Measurements from ENCODE around the gene ADAM11. TPM values are rescaled to one million over a fixed set of nuclear protein-coding genes. Genes with fewer than 3 reads are reported as not detected.

ADAM11 gene
- total and polyA plus RNA-seq, 9 of the 15 experiments (the other 6 are each of a cell fraction or from before 2014, with no cell fraction given) = 0.01 to 0.31 (median 0.14) TPM; not detected in 2

DNA sequence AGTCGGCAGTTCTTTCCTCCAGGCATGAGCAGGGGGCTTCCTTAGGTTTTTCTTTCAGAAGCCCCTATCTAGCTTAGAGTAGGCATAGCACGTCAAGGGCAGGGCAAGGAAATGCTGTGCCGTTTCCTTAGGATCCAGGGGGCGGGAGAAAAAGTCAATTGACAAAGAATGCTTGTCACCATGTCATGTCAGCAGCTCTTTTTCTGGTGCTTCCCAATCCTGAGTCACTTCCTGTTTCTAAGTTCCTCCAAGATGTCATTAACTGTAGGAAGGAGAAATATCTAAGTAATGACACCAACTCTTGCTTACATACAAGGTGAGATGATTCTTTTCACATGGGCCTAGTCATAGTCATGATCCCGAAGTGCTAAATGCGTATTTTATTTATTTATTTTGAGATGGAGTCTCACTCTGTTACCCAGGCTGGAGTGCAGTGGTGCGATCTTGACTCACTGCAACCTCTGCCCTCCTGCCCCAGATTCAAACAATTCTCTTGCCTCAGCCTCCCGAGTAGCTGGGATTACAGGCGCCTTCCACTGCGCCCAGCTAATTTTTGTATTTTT, 36.1 kb downstream of the ADAM11 start (continued):
- TF ChIP-seq, protein P1, sequence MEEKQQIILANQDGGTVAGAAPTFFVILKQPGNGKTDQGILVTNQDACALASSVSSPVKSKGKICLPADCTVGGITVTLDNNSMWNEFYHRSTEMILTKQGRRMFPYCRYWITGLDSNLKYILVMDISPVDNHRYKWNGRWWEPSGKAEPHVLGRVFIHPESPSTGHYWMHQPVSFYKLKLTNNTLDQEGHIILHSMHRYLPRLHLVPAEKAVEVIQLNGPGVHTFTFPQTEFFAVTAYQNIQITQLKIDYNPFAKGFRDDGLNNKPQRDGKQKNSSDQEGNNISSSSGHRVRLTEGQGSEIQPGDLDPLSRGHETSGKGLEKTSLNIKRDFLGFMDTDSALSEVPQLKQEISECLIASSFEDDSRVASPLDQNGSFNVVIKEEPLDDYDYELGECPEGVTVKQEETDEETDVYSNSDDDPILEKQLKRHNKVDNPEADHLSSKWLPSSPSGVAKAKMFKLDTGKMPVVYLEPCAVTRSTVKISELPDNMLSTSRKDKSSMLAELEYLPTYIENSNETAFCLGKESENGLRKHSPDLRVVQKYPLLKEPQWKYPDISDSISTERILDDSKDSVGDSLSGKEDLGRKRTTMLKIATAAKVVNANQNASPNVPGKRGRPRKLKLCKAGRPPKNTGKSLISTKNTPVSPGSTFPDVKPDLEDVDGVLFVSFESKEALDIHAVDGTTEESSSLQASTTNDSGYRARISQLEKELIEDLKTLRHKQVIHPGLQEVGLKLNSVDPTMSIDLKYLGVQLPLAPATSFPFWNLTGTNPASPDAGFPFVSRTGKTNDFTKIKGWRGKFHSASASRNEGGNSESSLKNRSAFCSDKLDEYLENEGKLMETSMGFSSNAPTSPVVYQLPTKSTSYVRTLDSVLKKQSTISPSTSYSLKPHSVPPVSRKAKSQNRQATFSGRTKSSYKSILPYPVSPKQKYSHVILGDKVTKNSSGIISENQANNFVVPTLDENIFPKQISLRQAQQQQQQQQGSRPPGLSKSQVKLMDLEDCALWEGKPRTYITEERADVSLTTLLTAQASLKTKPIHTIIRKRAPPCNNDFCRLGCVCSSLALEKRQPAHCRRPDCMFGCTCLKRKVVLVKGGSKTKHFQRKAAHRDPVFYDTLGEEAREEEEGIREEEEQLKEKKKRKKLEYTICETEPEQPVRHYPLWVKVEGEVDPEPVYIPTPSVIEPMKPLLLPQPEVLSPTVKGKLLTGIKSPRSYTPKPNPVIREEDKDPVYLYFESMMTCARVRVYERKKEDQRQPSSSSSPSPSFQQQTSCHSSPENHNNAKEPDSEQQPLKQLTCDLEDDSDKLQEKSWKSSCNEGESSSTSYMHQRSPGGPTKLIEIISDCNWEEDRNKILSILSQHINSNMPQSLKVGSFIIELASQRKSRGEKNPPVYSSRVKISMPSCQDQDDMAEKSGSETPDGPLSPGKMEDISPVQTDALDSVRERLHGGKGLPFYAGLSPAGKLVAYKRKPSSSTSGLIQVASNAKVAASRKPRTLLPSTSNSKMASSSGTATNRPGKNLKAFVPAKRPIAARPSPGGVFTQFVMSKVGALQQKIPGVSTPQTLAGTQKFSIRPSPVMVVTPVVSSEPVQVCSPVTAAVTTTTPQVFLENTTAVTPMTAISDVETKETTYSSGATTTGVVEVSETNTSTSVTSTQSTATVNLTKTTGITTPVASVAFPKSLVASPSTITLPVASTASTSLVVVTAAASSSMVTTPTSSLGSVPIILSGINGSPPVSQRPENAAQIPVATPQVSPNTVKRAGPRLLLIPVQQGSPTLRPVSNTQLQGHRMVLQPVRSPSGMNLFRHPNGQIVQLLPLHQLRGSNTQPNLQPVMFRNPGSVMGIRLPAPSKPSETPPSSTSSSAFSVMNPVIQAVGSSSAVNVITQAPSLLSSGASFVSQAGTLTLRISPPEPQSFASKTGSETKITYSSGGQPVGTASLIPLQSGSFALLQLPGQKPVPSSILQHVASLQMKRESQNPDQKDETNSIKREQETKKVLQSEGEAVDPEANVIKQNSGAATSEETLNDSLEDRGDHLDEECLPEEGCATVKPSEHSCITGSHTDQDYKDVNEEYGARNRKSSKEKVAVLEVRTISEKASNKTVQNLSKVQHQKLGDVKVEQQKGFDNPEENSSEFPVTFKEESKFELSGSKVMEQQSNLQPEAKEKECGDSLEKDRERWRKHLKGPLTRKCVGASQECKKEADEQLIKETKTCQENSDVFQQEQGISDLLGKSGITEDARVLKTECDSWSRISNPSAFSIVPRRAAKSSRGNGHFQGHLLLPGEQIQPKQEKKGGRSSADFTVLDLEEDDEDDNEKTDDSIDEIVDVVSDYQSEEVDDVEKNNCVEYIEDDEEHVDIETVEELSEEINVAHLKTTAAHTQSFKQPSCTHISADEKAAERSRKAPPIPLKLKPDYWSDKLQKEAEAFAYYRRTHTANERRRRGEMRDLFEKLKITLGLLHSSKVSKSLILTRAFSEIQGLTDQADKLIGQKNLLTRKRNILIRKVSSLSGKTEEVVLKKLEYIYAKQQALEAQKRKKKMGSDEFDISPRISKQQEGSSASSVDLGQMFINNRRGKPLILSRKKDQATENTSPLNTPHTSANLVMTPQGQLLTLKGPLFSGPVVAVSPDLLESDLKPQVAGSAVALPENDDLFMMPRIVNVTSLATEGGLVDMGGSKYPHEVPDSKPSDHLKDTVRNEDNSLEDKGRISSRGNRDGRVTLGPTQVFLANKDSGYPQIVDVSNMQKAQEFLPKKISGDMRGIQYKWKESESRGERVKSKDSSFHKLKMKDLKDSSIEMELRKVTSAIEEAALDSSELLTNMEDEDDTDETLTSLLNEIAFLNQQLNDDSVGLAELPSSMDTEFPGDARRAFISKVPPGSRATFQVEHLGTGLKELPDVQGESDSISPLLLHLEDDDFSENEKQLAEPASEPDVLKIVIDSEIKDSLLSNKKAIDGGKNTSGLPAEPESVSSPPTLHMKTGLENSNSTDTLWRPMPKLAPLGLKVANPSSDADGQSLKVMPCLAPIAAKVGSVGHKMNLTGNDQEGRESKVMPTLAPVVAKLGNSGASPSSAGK (IDR thresholded peaks at IDR 0.05) = no peak
- TF ChIP-seq U2AF2 (optimal IDR thresholded peaks at IDR 0.05; ENCODE audit: low read depth, low read length) (no peak), ZNF77 (CRISPR knock-in tag; IDR thresholded peaks at IDR 0.05) (no peak), TBP (optimal IDR thresholded peaks at IDR 0.05; ENCODE audit: low read depth, low read length) (no peak), SMC3 (conservative IDR thresholded peaks at IDR 0.05; ENCODE audit: insufficient read depth, low read depth, low read length) (no peak), CXXC5 (CRISPR knock-in tag; IDR thresholded peaks at IDR 0.05) (no peak), NUFIP1 (IDR thresholded peaks at IDR 0.05; ENCODE audit: partially characterized antibody) (no peak), DACH1 (IDR thresholded peaks at IDR 0.05; ENCODE audit: partially characterized antibody) (no peak)
- TF ChIP-seq, protein P2, sequence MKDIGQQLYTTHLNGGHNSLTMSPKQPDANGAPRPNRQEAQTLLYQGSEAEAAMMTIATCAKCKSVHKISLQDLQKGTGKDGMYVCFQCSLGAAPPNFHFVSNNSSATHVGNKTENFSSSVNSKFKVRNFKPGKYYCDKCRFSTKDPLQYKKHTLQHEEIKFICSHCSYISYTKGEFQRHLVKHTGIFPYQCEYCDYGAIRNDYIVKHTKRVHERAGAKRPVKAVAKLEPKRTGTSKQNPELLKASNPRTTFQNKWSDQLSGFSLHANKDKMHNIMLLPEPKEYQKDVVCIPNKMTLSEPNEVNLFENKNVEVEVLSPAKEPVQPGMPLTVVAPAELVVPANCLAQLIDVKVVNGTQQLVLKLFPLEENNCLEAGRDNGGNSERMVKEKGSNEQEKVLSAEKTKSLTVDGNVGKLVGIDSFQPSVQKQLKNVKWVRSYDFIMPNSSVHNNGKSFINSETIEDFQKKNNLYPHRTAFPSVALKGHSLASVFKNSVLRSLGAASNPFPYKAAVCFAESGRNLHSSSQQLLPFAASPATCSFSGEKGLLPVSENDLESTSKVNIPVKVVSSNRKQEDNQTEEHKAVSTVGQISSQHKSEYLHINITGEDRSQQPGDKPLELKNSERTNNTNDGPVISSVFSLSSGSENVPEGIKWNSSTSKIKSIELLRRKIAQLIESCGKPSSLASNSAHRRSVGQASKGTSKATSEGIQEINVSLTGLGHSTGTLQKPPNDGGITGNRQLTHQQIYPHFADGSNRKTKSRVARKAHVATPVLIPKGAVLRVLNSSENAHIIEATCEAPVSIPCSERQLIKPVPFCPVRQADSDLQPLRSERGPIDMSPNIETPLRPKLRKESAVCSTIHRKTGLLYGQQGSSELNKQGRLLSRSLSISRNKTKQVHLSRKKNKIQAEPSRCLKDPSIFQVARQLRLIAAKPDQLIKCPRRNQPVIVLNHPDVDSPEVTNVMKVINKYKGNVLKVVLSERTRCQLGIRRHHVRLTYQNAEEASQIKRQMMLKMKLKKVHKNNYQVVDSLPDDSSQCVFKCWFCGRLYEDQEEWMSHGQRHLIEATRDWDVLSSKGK (CRISPR knock-in tag; IDR thresholded peaks at IDR 0.05) = no peak
- TF ChIP-seq, protein P3, sequence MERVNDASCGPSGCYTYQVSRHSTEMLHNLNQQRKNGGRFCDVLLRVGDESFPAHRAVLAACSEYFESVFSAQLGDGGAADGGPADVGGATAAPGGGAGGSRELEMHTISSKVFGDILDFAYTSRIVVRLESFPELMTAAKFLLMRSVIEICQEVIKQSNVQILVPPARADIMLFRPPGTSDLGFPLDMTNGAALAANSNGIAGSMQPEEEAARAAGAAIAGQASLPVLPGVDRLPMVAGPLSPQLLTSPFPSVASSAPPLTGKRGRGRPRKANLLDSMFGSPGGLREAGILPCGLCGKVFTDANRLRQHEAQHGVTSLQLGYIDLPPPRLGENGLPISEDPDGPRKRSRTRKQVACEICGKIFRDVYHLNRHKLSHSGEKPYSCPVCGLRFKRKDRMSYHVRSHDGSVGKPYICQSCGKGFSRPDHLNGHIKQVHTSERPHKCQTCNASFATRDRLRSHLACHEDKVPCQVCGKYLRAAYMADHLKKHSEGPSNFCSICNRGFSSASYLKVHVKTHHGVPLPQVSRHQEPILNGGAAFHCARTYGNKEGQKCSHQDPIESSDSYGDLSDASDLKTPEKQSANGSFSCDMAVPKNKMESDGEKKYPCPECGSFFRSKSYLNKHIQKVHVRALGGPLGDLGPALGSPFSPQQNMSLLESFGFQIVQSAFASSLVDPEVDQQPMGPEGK (CRISPR knock-in tag; IDR thresholded peaks at IDR 0.05; ENCODE audit: borderline replicate concordance) = no peak
